GM19438 (cell line): ENCODE results near the gene B3GNT2.
A peak's percentile ranks its signal among the peaks of the same experiment; 100 is the strongest.
"Not testable (repeated sequence)": the region's sequence is repeated elsewhere in the genome, so short reads cannot be mapped to it uniquely, and the experiment has no call there.

Source experiments
- ATAC-seq: cut with Tn5 transposase; IDR thresholded peaks from one replicate; pipeline ENCODE4 v1.9.1; 2021; ENCODE audit warnings: low read depth; ENCODE audit not compliant: unreplicated experiment

B3GNT2 gene

GRCh38 chr2:62184512-62185230 lies 11.2 kb upstream of the B3GNT2 start:
- no peak for ATAC-seq

GRCh38 chr2:62185475-62186155 lies 10.3 kb upstream of the B3GNT2 start:
- ATAC-seq, result no peak

- ATAC-seq, result no peak
These were observed 9.6 kb upstream of the B3GNT2 start for GRCh38 chr2:62186156-62186905.

- ATAC-seq, result no peak
These were observed 8.7 kb upstream of the B3GNT2 start for GRCh38 chr2:62187246-62187645.

GRCh38 chr2:62188416-62188815 lies 7.5 kb upstream of the B3GNT2 start:
- no peak for ATAC-seq

- no peak for ATAC-seq
These were observed 6.7 kb upstream of the B3GNT2 start for GRCh38 chr2:62189196-62189595.

- ATAC-seq, result no peak
These were observed 3.1 kb upstream of the B3GNT2 start for GRCh38 chr2:62192811-62193210.

- no peak for ATAC-seq
These were observed 1.1 kb upstream of the B3GNT2 start for GRCh38 chr2:62194558-62195420.

- peak; percentile 19 for ATAC-seq
These were observed 475 bp downstream of the B3GNT2 start for GRCh38 chr2:62196278-62196901.

- ATAC-seq, result no peak
These were observed 1.4 kb downstream of the B3GNT2 start for GRCh38 chr2:62197011-62197924.

- no peak for ATAC-seq
These were observed 2.2 kb downstream of the B3GNT2 start for GRCh38 chr2:62197925-62198633.

GRCh38 chr2:62198854-62199253 lies 2.9 kb downstream of the B3GNT2 start:
- ATAC-seq, result not testable (repeated sequence)

GRCh38 chr2:62199392-62200125 lies 3.6 kb downstream of the B3GNT2 start:
- no peak for ATAC-seq

GRCh38 chr2:62200291-62200841 lies 4.5 kb downstream of the B3GNT2 start:
- no peak for ATAC-seq

- ATAC-seq, result no peak
These were observed 5.0 kb downstream of the B3GNT2 start for GRCh38 chr2:62200868-62201267.

- no peak for ATAC-seq
These were observed 5.4 kb downstream of the B3GNT2 start for GRCh38 chr2:62201307-62201706.

- ATAC-seq, result peak; percentile 45
These were observed 6.3 kb downstream of the B3GNT2 start for GRCh38 chr2:62202019-62202722.
